H1 (cell line): ENCODE measurements around the gene GMPR.

Source experiments
- CBX5 ChIP-seq: fragments of 300-800, 300-1000 bp; sonication (generic); IDR thresholded peaks from 2 replicates; pipeline ENCODE4 v1.7.1; 2016; ENCODE audit warnings: antibody characterized with exemption, low read length, low read depth
- EP300 ChIP-seq, 2 experiments: IDR thresholded peaks; 1 replicate in 1 of 2; 2 replicates in 1 of 2; pipeline ENCODE4 v1.6.1; 2011 to 2012; ENCODE audit warnings: low read depth in 2 of 2, low read length in 2 of 2, mild to moderate bottlenecking in 2 of 2, borderline replicate concordance in 1 of 2, inconsistent platforms in 1 of 2, moderate library complexity in 1 of 2
- POLR2A ChIP-seq, 2 experiments: IDR thresholded peaks; 1 replicate in 1 of 2; 2 replicates in 1 of 2; pipeline ENCODE4 v1.6.1; 2011; ENCODE audit warnings: low read depth in 2 of 2, low read length in 2 of 2, mild to moderate bottlenecking in 2 of 2; ENCODE audit errors: control extremely low read depth in 1 of 2
- TF ChIP-seq, protein P1 (sequence below): IDR thresholded peaks from 2 replicates; pipeline ENCODE4 v1.6.1; 2012; ENCODE audit warnings: inconsistent platforms
- TF ChIP-seq, protein P2 (sequence below): IDR thresholded peaks from 2 replicates; pipeline ENCODE4 v1.6.1; 2011; ENCODE audit warnings: low read length, improper control_type of control experiment

DNA sequence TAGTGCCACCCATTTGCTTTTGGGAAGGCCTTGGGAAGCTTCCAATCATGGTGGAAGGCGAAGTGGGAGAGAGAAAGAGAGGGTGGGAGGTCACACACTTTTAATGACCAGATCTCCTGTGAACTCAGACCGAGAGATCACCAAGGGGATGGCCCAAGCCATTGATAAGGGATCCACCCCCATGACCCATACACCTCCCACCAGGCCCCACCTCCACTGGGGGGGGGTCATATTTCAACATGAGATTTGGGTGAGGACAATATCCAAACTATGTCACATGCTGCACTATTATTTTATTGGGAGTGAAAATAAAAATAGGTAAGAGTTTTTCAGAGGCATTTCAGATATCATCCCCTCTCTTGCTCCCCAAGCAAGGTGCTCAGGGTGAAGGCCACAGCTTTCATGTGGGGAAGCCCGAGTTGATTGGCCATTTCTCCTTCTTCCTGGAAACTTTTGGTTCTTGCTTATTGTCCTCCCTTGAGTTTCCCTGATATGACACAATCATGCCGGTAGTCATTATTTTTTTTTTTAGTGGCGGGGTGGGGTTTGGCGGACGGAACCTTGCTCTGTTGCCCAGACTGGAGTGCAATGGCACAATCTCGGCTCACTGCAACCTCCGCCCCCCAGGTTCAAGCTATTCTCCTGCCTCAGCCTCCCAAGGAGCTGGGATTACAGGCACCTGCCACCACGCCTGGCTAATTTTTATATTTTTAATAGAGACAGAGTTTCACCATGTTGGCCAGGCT is 15.2 kb downstream of the GMPR start:
- TF ChIP-seq, protein P1, sequence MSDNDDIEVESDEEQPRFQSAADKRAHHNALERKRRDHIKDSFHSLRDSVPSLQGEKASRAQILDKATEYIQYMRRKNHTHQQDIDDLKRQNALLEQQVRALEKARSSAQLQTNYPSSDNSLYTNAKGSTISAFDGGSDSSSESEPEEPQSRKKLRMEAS, result no peak
- TF ChIP-seq EP300 (IDR thresholded peaks at IDR 0.05; ENCODE audit: borderline replicate concordance in 1 of 2, low read depth in 2 of 2, low read length in 2 of 2), result no peak
- TF ChIP-seq POLR2A (IDR thresholded peaks at IDR 0.05; ENCODE audit: control extremely low read depth in 1 of 2, low read depth in 2 of 2, low read length in 2 of 2), result no peak
- TF ChIP-seq, protein P2, sequence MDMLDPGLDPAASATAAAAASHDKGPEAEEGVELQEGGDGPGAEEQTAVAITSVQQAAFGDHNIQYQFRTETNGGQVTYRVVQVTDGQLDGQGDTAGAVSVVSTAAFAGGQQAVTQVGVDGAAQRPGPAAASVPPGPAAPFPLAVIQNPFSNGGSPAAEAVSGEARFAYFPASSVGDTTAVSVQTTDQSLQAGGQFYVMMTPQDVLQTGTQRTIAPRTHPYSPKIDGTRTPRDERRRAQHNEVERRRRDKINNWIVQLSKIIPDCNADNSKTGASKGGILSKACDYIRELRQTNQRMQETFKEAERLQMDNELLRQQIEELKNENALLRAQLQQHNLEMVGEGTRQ, result no peak
- no peak for TF ChIP-seq CBX5
